HFFc6 (cell line): ENCODE results near the gene CNTF. TPM values are rescaled to one million over a fixed set of nuclear protein-coding genes. Genes with fewer than 3 reads are reported as not detected.

Experiments
- DNase-seq: peaks from one replicate; pipeline ENCODE4 v3.0.0-alpha.2; 2018
- H3K27ac Mint-ChIP-seq: 2 replicates; pipeline ENCODE4 v1.8.0; 2020; ENCODE audit warnings: mild to moderate bottlenecking, mixed read lengths
- H3K27me3 Mint-ChIP-seq: 2 replicates; pipeline ENCODE4 v1.8.0; 2021; ENCODE audit warnings: mild to moderate bottlenecking, moderate library complexity, mixed read lengths; ENCODE audit not compliant: insufficient read depth
- H3K36me3 Mint-ChIP-seq: 2 replicates; pipeline ENCODE4 v1.8.0; 2021; ENCODE audit warnings: low read depth, mixed read lengths
- H3K4me1 Mint-ChIP-seq: 2 replicates; pipeline ENCODE4 v1.8.0; 2020; ENCODE audit warnings: low read depth, mixed read lengths
- H3K4me3 Mint-ChIP-seq: 2 replicates; pipeline ENCODE4 v1.8.0; 2020; ENCODE audit warnings: mild to moderate bottlenecking, moderate library complexity, mixed read lengths
- H3K9me3 Mint-ChIP-seq: 2 replicates; pipeline ENCODE4 v1.8.0; 2020; ENCODE audit warnings: mild to moderate bottlenecking, mixed read lengths
- CTCF ChIP-seq: fragments of 200-600 bp; sonication (generic); IDR thresholded peaks from 2 replicates; pipeline ENCODE4 v1.5.0; 2021; ENCODE audit warnings: antibody characterized with exemption, mild to moderate bottlenecking
- total RNA-seq, 6 experiments: library from RNA; stranded (reverse); fragmentation: NEBNext Ultra II Directional; extraction: Animal tissue kit (Norgen Biotek cat#: 25700); gene quantifications; 2 replicates in 1 of 6; 3 replicates in 5 of 6; pipeline ENCODE4 v1.2.3, GENCODE V29; 2021

CNTF gene
- total RNA-seq, 6 experiments from 2014 or later = 0.91 to 1.7 (median 1.2) TPM

- H3K9me3 Mint-ChIP-seq = no peaks in the 10 kb centered on the region
- H3K36me3 Mint-ChIP-seq = no peaks in the 10 kb centered on the region
- no peak overlapping the region for H3K4me3 Mint-ChIP-seq
- no peak for TF ChIP-seq CTCF
- H3K27me3 Mint-ChIP-seq = peaks cover 8% of the 10 kb centered on the region
- no peak for DNase-seq
- H3K27ac Mint-ChIP-seq = no peak overlapping the region
- H3K4me1 Mint-ChIP-seq = no peaks in the 10 kb centered on the region
These were observed 16.6 kb downstream of the CNTF start for GRCh38 chr11:58639103-58639502.

- TF ChIP-seq CTCF = no peak
- H3K4me3 Mint-ChIP-seq = no peak overlapping the region
- peaks cover 8% of the 10 kb centered on the region for H3K27me3 Mint-ChIP-seq
- no peaks in the 10 kb centered on the region for H3K4me1 Mint-ChIP-seq
- H3K36me3 Mint-ChIP-seq = no peaks in the 10 kb centered on the region
- no peaks in the 10 kb centered on the region for H3K9me3 Mint-ChIP-seq
- no peak overlapping the region for H3K27ac Mint-ChIP-seq
- no peak for DNase-seq
These were observed 17.2 kb downstream of the CNTF start for GRCh38 chr11:58639669-58640068.

- Mint-ChIP-seq H3K36me3 (no peaks in the 10 kb centered on the region), H3K27ac (no peak overlapping the region), H3K9me3 (no peaks in the 10 kb centered on the region), H3K4me1 (no peaks in the 10 kb centered on the region), H3K27me3 (peaks cover 10% of the 10 kb centered on the region), H3K4me3 (no peak overlapping the region)
- TF ChIP-seq CTCF = no peak
- no peak for DNase-seq
These were observed 18.0 kb downstream of the CNTF start for GRCh38 chr11:58640386-58641023.

DNA sequence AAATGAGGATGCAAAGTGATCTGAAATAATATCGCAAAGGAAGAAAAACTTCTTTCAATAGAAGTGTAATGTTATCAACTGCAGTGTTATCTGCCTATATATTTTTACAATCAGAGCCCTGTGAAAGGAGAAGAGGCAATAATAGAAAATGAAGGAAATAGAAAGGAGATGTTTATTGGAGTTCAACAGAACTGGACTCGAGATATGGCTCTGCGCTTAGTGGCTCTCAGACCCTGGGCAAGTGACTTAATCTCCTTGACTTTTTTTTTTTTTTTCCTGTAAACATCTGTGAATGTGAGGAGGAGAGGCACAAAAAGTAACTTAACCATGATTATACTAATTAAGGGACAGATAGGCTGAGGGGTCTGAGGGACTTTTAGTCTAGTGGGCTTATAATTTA, 18.9 kb downstream of the CNTF start:
- peaks cover 8% of the 10 kb centered on the region for H3K9me3 Mint-ChIP-seq
- H3K4me3 Mint-ChIP-seq = no peak overlapping the region
- no peaks in the 10 kb centered on the region for H3K36me3 Mint-ChIP-seq
- H3K27ac Mint-ChIP-seq = no peak overlapping the region
- peaks cover 10% of the 10 kb centered on the region for H3K27me3 Mint-ChIP-seq
- DNase-seq = no peak
- no peaks in the 10 kb centered on the region for H3K4me1 Mint-ChIP-seq
- no peak for TF ChIP-seq CTCF

GRCh38 chr11:58641803-58642581, 19.5 kb downstream of the CNTF start:
- DNase-seq = no peak
- Mint-ChIP-seq H3K4me1 (no peaks in the 10 kb centered on the region), H3K9me3 (peaks cover 10% of the 10 kb centered on the region), H3K27ac (no peak overlapping the region), H3K4me3 (no peak overlapping the region), H3K36me3 (no peaks in the 10 kb centered on the region), H3K27me3 (peaks cover 10% of the 10 kb centered on the region)
- no peak for TF ChIP-seq CTCF
